MCF 10A (cell line): ENCODE data around the gene OSBPL9. TPM values are rescaled to one million over a fixed set of nuclear protein-coding genes. Genes with fewer than 3 reads are reported as not detected.

Experiments
- BruUV-seq: library from RNA; stranded (reverse); fragments of 400-500 nt; replicated peaks from 2 replicates; lab custom pipeline; 2021; lab: Mats Ljungman, UMichigan
- CTCF ChIA-PET: fragments of 300-600 bp; sonication (Branson Sonifier 250); formaldehyde crosslinking; extraction: SDS; loops from one replicate; lab custom pipeline; 2021; ENCODE audit warnings: antibody characterized with exemption, inconsistent platforms; lab: Yijun Ruan, JAX
- POLR2A ChIA-PET: fragments of 300-600, 350-650 bp; sonication (Branson Sonifier 250); formaldehyde crosslinking; extraction: SDS; loops from one replicate; lab custom pipeline; 2020; ENCODE audit warnings: antibody characterized with exemption, inconsistent platforms; lab: Yijun Ruan, JAX
- DNase-seq: peaks from one replicate; pipeline ENCODE4 v3.0.0-alpha.2; 2018; ENCODE audit not compliant: unreplicated experiment
- H3K27ac Mint-ChIP-seq: one replicate; pipeline ENCODE4 v1.8.0; 2022; ENCODE audit warnings: mild to moderate bottlenecking, low read depth, mixed read lengths; ENCODE audit not compliant: unreplicated experiment
- H3K27me3 Mint-ChIP-seq: one replicate; pipeline ENCODE4 v1.8.0; 2022; ENCODE audit warnings: mixed read lengths; ENCODE audit not compliant: insufficient read depth, unreplicated experiment
- H3K36me3 Mint-ChIP-seq: one replicate; pipeline ENCODE4 v1.8.0; 2022; ENCODE audit warnings: mild to moderate bottlenecking, moderate library complexity, mixed read lengths; ENCODE audit not compliant: insufficient read depth, unreplicated experiment
- H3K4me1 Mint-ChIP-seq: one replicate; pipeline ENCODE4 v1.8.0; 2022; ENCODE audit warnings: mixed read lengths; ENCODE audit not compliant: insufficient read depth, unreplicated experiment
- H3K4me3 Mint-ChIP-seq: one replicate; pipeline ENCODE4 v1.8.0; 2022; ENCODE audit warnings: mild to moderate bottlenecking, moderate library complexity, mixed read lengths; ENCODE audit not compliant: unreplicated experiment
- H3K9me3 Mint-ChIP-seq: one replicate; pipeline ENCODE4 v1.8.0; 2022; ENCODE audit warnings: mixed read lengths; ENCODE audit not compliant: unreplicated experiment
- intact Hi-C: fragments of 100-400 bp; cut with micrococcal nuclease; formaldehyde crosslinking; loops from 2 replicates; pipeline ENCODE4 v1.14.1; 2022
- total RNA-seq: library from RNA; stranded (reverse); gene quantifications from 2 replicates; pipeline ENCODE4 v1.2.3, GENCODE V29; 2022
- TF ChIP-seq, protein P1 (sequence below): fragments of 200-600 bp; IDR thresholded peaks from one replicate; pipeline ENCODE4 v1.8.0; 2022; ENCODE audit warnings: antibody characterized with exemption, mild to moderate bottlenecking; ENCODE audit not compliant: unreplicated experiment

OSBPL9 gene
- total RNA-seq, 1 experiment from 2014 or later = 51.7 TPM

DNA sequence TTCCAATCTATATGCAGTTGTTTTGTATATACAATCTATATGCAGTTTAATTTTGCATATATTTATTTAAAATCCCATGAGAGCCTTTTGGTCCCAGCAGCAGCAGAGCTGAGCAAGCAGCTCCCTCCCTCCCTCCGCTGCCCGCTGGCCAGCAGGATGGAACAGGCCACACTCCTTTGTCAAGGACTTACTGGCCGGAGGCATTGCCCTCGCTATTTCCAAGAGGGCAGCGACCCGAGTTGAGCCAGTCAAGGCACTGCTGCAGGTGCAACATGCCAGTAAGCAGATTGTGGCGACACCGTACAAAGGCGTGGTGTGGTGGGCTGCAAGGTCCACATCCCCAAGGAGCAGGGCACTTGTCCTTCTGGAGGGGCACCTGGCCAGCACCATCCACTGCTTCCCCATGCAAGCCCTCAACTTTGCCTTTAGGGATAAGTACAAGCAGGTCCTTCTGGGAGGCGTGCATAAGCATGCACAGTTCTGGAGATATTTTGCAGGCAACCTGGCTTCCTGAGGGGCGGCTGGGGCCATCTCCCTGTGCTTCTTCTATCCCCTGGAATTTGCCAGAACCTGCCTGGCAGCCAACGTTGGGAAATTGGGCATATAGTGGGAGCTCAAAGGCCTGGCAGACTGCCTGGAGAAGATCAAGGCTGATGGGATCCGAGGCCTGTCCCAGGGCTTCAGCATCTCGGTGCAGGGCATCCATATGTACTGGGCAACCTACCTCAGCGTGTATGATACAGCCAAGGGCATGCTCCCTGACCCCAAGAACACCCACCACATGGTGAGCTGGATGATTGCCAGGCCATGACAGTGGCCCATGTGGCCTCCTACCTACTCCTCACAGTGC, 92.2 kb downstream of the OSBPL9 start:
- no peak for DNase-seq
- intact Hi-C loops = no loop called here
- ChIA-PET POLR2A (interaction anchor here (0.6 to 1.5 kb wide), 2 partner anchors 10 to 187 kb away, joined by 3 to 6 read pairs; no protein-coding TSS in a partner anchor), CTCF (interaction anchor here (0.7 to 1.3 kb wide), 2 partner anchors 13 to 82 kb away, joined by 3 read pairs; no protein-coding TSS in a partner anchor)
- H3K27ac Mint-ChIP-seq = no peak overlapping the region
- peaks cover 4% of the 10 kb centered on the region for H3K36me3 Mint-ChIP-seq
- no TSS peak for BruUV-seq
- no peak overlapping the region for H3K4me3 Mint-ChIP-seq
- H3K27me3 Mint-ChIP-seq = no peaks in the 10 kb centered on the region
- H3K9me3 Mint-ChIP-seq = no peaks in the 10 kb centered on the region
- H3K4me1 Mint-ChIP-seq = no peaks in the 10 kb centered on the region
- TF ChIP-seq, protein P1, sequence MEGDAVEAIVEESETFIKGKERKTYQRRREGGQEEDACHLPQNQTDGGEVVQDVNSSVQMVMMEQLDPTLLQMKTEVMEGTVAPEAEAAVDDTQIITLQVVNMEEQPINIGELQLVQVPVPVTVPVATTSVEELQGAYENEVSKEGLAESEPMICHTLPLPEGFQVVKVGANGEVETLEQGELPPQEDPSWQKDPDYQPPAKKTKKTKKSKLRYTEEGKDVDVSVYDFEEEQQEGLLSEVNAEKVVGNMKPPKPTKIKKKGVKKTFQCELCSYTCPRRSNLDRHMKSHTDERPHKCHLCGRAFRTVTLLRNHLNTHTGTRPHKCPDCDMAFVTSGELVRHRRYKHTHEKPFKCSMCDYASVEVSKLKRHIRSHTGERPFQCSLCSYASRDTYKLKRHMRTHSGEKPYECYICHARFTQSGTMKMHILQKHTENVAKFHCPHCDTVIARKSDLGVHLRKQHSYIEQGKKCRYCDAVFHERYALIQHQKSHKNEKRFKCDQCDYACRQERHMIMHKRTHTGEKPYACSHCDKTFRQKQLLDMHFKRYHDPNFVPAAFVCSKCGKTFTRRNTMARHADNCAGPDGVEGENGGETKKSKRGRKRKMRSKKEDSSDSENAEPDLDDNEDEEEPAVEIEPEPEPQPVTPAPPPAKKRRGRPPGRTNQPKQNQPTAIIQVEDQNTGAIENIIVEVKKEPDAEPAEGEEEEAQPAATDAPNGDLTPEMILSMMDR = no peak

- no peaks in the 10 kb centered on the region for H3K27me3 Mint-ChIP-seq
- ChIA-PET POLR2A (interaction anchor here (1.5 kb wide), 1 partner anchor 11 kb away, joined by 6 read pairs; no protein-coding TSS in a partner anchor), CTCF (interaction anchor here (1.3 kb wide), 1 partner anchor 14 kb away, joined by 3 read pairs; no protein-coding TSS in a partner anchor)
- intact Hi-C loops = no loop called here
- DNase-seq = no peak
- TF ChIP-seq, protein P1 = no peak
- no peaks in the 10 kb centered on the region for H3K4me1 Mint-ChIP-seq
- no peak overlapping the region for H3K4me3 Mint-ChIP-seq
- H3K36me3 Mint-ChIP-seq = peaks cover 4% of the 10 kb centered on the region
- no peaks in the 10 kb centered on the region for H3K9me3 Mint-ChIP-seq
- BruUV-seq = no TSS peak
- H3K27ac Mint-ChIP-seq = no peak overlapping the region
These were observed 93.1 kb downstream of the OSBPL9 start for GRCh38 chr1:51709951-51710350.

DNA sequence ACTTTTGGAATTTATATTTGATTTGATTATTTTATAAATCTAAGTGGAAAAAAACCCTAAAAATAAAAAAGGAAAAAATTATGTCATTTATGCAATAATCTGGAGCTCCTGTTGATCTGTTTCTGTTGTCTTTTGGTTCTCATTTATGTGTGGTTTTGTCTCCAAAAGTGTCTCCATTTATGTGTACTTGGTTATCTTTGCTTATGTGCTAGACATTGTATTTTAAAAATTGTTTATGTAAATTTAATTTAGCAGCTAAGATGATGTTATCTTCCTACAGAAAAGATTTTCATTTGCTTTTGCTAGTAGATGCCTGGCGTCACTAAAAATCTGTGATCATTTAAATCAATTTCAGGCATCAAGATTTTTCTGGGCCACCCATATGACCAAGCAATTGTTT, 95.7 kb downstream of the OSBPL9 start:
- H3K9me3 Mint-ChIP-seq = no peaks in the 10 kb centered on the region
- no peak overlapping the region for H3K4me3 Mint-ChIP-seq
- POLR2A ChIA-PET = interaction anchor here (0.8 to 0.9 kb wide), 2 partner anchors 19 to 107 kb away, joined by 3 to 4 read pairs; no protein-coding TSS in a partner anchor
- no peak for DNase-seq
- peaks cover 4% of the 10 kb centered on the region for H3K36me3 Mint-ChIP-seq
- H3K27me3 Mint-ChIP-seq = no peaks in the 10 kb centered on the region
- TF ChIP-seq, protein P1 = no peak
- no peak overlapping the region for H3K27ac Mint-ChIP-seq
- no peaks in the 10 kb centered on the region for H3K4me1 Mint-ChIP-seq
- intact Hi-C loops = no loop called here
- no TSS peak for BruUV-seq
- CTCF ChIA-PET = interaction anchor here (0.5 to 0.9 kb wide), 2 partner anchors 9 to 56 kb away, joined by 3 read pairs; no protein-coding TSS in a partner anchor

- H3K4me1 Mint-ChIP-seq = no peaks in the 10 kb centered on the region
- no peak overlapping the region for H3K4me3 Mint-ChIP-seq
- CTCF ChIA-PET = interaction anchor here (0.7 kb wide), 1 partner anchor 1438 kb away, joined by 3 read pairs; no protein-coding TSS in a partner anchor
- BruUV-seq = TSS peak; percentile 21
- POLR2A ChIA-PET = interaction anchor here (0.7 kb wide), 1 partner anchor 20 kb away, joined by 3 read pairs; no protein-coding TSS in a partner anchor
- no peaks in the 10 kb centered on the region for H3K27me3 Mint-ChIP-seq
- peaks cover 4% of the 10 kb centered on the region for H3K36me3 Mint-ChIP-seq
- intact Hi-C loops = no loop called here
- TF ChIP-seq, protein P1 = no peak
- H3K27ac Mint-ChIP-seq = no peak overlapping the region
- DNase-seq = no peak
- no peaks in the 10 kb centered on the region for H3K9me3 Mint-ChIP-seq
These were observed 97.6 kb downstream of the OSBPL9 start for GRCh38 chr1:51714374-51715019.
